ENCODE results near the gene NUP98.
"Not testable (repeated sequence)": the region's sequence is repeated elsewhere in the genome, so short reads cannot be mapped to it uniquely, and the experiment has no call there.

NUP98 gene

DNA sequence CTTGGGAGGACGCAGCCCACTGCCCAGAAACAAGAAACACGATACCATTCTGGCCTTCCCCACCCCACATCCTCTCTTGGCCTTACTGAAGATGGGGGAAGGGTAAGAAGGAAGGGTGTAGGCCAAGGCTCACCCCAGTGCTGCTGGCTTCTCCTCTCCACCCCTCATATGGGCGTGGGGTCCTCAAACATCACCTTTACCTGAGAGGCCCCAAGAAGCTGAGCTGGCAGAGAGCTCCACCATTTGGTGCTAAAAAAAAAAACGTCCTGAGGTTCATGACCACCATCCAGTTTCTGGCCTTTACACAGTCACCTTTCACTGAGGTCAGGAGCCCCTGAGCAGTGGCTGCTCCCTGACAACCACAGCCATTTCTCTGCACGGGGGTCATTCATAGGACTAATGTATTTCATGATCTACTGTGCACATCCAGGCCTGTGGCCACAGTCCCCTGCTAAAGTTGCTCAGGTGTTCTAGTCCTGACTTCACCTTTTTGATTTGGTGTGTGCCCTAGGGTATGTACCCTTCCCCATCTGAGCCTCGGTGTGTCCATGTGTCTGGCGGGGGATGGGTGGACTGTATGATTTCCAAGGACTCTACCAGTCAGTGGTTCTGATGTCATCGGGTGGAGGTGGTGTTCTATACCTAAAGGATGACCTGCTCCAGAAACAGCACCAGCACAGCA, 28.3 kb upstream of the NUP98 start:
- DNase-seq = no peak

DNA sequence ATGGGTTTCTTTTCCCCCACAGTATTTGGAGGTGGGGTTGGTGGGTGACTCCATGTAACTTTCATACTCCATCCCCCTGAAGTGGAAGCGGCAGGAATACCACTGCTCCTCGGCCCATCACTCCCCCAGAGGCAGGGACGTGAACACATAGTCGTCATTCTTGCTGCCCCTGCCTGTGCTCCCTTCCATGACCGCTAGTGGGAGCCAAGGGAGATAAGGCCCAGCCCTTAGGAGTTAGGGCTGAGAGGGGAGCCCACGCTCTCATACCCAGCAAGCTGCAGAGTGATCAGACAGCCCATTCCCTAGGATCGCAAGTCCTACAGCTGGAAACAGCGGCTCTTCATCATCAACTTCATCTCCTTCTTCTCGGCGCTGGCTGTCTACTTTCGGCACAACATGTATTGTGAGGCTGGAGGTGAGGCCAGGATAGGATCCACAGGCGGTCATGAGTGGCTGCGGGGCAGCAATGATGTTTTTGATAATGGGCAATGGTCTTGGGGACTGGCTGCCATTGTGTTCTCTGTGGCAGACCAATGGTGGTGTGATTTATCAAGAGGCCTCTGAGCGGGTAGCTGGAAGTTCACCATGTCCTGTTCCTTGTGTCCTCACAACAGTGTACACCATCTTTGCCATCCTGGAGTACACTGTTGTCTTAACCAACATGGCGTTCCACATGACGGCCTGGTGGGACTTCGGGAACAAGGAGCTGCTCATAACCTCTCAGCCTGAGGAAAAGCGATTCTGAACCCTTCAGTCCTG, 27.5 kb upstream of the NUP98 start:
- DNase-seq = peak; percentile 80

DNA sequence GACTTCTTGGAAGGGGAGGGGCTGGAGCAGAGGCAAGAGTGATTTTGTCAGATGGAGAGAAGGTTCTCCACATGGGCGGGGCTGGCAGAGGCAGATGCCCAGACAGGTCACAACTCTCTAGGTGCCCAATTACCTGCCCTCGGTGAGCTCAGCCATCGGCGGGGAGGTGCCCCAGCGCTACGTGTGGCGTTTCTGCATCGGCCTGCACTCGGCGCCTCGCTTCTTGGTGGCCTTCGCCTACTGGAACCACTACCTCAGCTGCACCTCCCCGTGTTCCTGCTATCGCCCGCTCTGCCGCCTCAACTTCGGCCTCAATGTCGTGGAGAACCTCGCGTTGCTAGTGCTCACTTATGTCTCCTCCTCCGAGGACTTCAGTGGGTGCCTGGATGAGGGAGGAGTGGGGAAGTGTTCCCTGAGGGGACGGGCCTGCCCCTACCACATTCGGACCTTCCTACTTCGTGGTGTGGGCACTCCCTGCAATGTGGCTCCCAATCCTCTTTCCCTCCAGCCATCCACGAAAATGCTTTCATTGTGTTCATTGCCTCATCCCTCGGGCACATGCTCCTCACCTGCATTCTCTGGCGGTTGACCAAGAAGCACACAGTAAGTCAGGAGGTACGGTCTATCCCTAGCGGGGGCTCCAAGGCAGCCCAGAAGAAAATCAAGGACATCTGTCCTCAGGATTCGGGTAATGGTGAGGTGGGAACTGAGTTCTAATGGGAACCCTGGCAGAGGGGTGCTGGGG, 26.6 kb upstream of the NUP98 start:
- DNase-seq = no peak

DNA sequence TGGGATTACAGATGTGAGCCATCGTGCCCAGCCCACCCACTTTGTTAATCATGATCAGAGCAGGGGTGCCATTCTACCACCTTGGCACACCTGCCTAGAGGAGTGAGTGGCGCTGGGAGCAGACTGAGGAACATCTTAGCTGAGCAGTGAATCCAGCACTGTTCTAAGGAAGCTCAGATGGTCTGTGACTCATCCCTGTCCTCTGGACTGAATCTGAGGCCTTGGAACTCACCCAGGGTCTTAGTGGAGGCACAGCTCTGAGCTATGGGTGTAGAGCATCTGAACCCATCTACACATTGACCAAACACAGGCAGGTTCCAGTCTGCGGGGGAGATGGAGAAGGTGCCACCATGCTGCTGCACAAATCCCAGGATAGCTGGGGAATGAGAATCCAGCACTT, 25.9 kb upstream of the NUP98 start:
- no peak for DNase-seq

DNA sequence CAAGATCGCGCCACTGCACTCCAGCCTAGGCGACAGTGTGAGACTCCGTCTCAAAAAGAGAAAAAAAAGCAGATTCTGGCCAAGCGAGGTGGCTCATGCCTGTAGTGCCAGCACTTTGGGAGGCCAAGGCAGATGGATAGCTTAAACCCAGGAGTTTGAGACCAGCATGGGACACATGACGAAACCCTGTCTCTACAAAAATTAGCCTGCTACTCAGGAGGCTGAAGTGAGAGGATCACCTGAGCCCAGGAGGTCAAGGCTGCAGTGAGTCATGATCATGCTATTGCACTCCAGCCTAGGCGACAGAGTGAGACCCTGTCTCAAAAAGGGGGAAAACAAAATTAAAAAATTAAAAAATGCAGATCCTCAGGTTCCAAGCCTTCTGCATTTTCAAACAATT, 25.0 kb upstream of the NUP98 start:
- no peak for DNase-seq

DNA sequence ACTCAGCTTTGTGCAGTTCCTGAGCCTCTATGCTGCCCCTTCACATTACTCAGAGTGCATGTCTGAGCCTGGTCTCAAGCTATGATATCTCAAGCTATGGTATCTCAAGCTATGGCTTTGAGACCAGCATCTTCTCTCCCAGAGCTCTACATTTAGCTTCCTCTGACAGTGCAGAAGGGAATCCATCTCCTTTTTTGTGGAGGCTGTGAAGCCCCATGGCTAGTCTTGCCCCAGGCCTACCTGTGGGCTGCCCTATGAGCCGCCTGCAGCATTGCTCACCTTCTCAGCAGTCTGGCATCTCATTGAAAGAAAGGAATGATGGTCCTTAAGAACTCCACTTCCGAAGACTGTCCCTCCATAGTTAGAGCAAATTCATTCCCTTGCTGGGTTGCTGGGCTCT, 23.6 kb upstream of the NUP98 start:
- no peak for DNase-seq

DNA sequence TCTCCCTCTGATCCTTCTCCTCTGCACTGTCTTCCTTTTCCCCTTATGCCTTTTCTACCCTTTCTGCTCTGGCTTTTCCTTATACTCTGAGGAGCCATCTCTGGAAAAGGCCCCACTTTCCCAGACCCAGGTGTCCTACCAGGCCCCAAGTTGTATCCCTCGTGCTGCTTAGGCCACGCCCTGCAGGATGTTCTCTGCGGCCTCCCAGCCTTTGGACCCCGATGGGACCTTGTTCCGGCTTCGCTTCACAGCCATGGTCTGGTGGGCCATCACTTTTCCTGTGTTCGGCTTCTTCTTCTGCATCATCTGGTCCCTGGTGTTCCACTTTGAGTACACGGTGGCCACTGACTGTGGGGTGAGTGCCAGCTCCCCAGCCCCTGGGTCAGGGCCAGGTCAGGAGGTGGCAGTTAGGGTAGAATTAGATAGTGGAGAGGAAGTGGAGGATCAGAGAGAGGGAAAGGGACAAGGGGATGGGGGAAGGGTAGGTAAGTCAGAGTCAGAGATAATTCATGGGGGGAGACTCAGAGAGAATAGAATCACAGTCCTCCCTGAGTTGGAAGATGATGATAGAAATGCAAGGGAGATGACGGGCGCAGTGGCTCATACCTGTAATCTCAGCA, 19.9 kb upstream of the NUP98 start:
- no peak for DNase-seq

DNA sequence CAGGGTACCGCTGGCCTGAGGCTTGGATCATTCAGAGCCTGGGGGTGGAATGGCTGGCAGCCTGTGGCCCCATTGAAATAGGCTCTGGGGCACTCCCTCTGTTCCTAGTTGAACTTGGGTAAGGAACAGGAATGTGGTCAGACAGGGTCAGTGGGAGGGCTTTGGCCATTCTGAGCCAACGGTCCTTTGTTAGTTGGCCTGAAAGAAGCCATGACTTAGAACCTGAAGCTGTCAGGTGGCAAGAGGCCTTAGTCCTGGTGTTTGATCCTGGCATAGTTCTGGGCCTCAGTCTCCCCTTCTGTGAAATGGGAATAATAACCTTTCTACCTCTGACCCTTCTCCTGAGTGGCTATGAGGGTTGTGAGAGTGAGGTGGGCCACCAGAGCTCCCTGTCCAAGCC, 19.3 kb upstream of the NUP98 start:
- DNase-seq = no peak

DNA sequence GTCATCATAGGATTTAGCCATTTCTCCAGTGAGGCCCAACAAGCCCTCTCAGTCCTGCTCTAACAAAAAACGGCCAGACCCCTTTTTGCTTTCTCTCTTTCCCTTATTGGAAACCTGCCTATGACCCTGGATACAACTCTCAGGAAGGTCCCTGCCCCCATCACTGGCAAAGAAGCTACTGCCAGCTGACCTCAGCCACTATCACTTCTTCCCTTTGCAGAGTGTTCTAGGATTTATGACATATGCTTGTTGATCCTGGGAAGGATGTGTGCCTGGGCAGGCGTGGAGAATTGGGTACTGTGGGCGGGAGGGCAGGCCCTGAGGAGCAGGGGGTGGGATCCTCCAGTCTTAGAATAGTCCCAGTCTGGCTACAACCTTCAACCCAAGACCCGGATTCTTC, 18.5 kb upstream of the NUP98 start:
- no peak for DNase-seq

DNA sequence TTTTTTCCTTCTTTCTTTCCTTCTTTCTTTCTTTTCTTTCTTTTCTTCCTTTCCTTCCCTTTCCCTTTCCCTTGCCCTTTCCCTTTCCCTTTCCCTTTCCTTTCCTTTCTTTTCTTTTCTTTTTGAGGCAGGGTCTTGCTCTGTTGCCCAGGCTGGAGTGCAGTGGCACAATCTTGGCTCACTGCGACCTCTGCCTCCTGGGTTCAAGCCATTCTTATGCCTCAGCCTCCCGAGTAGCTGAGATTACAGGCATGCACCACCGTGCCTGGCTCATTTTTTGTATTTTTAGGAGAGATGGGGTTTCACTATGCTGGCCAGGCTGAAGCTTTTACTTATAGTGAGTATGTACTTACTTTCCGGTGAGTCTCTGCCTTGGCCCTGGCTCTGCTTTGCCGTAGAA, 17.5 kb upstream of the NUP98 start:
- DNase-seq = not testable (repeated sequence)

DNA sequence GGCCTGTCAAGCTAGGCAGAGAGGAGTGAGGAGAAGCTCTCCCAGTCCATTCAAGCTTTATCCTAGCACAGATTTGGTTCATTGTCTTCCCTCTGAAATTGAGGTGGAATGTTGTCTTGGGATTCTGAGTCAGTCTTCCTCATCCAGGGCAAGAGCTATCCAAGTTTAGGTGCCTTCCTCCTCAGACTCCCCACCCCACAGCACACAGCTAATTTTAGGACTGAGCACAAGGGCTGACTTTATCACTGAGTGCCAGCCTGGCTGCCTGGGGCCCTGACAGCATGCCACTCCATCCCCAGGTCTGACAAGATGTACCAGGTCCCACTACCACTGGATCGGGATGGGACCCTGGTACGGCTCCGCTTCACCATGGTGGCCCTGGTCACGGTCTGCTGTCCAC, 13.6 kb upstream of the NUP98 start:
- DNase-seq = no peak

DNA sequence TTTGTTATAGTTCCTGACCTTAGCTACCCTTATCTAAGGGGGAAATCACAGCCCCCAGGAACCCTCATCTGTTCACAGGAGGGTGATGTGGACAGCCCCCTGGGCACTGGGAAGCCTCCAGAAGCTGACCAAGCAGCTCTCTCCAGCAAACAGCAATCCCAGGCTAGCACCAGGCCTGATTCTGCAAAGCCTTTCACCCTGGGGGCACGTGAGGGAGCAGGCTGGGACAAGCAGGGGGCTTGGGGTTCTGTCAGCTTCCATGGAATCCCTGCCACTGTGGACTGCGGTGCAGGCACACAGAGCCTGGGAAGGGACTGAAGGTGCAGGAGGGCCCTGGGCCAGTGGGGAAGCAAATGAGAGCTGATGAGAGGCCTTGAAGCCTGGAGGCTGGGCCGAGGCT, 13.1 kb upstream of the NUP98 start:
- no peak for DNase-seq

DNA sequence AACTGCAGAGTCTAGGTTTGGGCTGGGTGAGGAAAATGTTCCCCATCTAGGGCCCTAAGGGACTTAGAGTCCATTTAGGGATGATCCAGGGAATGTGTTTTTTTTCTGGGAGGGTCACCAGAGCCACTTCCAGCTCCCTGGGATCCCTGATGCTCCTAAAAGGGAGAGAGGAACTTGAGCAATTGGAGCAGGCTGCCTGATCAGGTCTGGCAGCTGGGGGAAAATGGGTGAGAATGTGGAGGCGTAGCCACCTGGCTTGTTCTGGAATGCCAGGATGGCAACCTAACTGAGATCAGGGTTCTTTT, 12.2 kb upstream of the NUP98 start:
- no peak for DNase-seq

DNA sequence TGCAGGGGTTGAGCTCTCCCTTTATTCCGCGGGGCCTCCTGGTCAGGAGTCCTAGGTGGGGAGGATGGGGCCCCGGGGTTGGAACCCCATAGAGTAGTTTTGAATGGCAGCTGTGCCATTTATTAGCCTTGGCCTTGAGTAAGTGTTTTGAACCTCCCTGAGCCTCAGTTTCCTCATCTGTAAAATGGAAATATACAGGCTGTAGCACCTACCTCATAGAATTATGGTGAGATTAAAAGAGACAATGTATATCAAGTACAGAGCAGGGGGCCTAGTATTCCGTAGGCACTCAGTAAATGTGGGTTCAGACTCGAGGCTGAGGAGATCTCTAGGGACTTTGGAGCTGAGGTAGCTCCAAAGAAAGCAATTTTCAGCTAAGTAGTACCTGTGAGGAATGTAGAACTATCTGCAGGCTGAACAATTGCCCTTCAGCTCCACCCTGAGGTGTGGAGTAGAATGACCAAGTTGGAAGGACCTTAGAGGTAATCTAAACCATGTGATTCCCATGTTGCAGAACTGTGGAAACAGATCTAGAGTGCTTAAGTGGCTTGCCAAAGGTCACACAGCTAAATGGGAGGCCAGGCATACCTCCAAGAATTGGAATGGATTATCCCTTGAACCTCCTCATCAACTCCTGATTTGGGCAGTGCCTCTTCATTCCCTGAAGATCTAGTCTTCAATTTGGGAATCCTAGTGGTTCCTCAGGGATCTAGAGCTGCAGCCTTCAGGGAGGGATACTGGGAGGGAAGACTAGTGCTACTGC, 11.7 kb upstream of the NUP98 start:
- peak; percentile 27 for DNase-seq

DNA sequence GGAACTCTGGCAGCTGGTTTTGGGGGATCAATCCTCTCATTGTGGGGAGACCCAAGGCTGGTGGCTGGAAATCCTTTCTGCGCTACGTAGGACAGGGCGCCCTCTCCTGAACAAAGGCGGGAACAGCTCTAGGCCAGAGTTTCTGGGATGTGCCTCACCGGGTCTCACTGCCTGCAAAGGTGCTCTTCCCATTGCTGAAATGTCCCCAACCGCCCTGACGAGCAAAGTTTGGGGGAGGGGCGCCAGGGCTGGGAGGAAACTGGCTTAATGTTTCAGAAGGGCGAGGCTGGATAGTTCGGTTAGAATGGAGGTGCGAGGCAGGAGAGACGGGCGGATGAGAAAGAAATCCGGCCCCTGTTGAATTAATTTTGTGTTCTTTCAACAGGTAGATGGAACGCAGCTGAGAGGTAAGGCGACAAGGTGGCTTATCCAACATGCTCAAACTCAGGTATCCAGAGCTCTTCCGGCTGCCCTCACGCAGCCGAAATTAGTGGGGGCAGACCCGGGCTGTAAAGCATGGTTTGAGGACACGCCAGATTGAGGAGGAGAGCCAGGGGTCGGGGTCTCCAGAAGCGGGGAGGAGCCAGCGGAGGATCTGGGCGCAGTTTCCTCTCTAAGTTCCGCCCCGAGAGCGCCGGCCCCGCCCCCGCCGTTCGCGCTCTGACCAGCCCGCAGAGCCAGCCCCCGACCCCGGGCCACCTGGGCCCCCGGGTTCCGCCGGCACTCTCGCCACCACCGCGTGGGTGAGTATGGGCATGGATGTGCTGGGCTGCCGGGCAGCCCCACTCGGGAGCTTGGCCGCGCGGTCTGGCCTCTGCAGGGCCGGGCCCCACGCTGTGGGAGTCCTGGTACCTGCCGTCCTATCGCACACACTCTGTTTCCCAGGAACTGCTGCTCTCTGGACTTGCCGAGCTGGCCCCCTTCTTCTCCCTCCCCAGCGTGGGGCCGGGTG, 10.8 kb upstream of the NUP98 start, which contains the start of gene PGAP2:
TSS of gene PGAP2 (plus strand) at position 652 of the 952 bp plus-strand sequence. CDS start 2,700 bp downstream, outside the sequence.
- DNase-seq = peak; percentile 57

DNA sequence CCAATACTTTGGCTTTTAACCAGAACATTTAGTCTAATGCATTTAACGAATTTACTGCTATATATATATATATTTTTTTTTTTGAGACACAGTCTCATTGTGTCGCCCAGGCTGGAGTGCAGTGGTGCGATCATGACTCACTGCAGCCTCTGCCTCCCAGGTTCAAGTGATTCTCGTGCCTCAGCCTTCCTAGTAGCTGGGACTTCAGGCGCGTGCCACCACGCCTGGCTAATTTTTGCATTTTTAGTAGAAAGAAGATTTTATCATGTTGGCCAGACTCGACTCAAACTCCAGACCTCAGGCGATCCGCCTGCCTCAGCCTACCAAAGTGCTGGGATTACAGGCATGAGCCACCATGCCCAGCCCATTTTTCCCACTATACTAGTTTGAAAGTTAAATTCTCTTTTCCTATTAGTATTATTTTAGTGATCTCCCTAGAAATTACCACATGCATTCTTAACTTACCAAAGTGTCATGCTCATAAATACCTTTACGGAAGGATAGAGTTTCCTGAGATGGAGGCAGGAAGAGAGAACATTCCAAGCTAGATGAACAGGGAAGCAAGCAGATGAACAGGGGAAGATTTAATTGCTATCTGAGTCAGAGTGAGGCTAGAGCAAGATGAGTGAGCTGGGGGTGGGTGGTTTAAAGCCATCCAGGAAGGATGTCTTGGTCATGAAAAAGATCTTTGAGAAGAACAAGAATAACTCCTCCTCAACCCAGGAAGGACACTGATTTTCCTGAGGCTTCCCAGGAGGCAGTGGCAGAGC, 6.6 kb upstream of the NUP98 start:
- no peak for DNase-seq

DNA sequence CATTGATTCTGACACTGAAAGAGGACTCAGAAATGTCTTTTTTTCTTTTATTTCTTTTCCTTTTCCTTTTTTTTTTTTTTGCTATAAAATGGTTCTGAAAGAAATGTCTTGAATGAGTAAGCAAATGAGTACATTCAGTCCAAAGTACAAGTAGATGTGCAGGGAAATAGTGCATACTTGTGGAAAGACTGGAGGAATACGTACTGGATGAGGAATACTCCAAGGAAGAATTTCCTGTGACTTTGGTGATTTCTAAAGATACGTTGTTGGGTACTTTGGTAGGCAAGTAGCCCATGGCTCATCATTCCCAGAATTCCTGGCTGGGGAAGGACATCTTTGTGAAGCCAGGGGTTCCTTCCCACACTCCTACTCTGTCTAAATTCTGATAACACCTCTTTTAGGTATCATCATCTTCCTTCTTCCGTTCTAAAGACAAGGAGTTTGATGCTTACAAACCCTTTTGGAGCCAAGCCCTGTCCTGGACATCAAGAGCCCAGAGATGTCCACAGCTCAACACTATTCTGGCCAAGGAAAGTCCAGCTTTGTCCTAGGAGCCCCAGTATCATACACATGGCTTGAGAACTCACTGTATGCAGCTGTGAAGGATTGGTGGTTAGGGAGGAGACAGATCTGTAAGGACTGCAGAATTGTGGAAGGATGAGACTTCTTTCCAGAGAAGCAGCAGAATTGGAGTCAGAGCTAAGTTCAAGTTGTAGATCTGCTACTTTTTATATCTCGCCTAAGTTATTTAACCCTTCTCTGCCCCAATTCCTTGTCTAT, 4.8 kb upstream of the NUP98 start:
- no peak for DNase-seq

DNA sequence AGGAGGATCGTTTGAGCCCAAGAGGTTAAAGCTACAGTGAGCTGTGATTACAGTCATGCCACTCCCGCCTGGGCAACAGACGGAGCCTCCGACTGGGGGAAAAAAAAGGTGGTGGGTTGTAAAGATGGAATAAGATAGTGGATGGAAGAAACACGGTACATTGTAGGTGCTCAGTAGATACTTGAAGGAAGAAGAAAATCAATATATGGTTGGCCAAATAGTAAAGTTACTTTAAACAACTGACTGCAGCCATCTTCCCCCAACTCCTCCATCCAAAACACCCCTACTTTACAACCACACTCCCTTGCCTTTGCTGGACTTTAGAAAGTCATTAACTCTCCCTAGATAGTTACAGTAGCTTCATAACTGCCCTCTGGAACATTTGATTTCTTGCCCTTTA, 2.5 kb upstream of the NUP98 start:
- DNase-seq = no peak

DNA sequence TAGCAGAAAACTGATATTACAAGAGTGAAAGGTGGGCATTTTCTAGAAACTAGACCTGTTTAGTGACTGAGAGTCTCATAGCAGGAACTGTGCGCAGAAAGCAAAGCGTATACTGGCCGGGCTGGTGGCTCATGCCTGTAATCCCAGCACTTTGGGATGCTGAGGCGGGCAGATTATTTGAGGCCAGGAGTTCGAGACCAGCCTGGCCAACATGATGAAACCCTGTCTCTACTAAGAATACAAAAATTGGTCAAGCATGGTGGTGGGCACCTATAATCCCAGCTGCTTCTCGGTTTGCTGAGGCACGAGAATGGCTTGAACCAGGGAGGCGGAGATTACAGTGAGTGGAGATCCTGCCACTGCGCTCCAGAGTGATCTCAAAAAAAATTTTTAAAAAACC, 1.8 kb upstream of the NUP98 start:
- DNase-seq = no peak

DNA sequence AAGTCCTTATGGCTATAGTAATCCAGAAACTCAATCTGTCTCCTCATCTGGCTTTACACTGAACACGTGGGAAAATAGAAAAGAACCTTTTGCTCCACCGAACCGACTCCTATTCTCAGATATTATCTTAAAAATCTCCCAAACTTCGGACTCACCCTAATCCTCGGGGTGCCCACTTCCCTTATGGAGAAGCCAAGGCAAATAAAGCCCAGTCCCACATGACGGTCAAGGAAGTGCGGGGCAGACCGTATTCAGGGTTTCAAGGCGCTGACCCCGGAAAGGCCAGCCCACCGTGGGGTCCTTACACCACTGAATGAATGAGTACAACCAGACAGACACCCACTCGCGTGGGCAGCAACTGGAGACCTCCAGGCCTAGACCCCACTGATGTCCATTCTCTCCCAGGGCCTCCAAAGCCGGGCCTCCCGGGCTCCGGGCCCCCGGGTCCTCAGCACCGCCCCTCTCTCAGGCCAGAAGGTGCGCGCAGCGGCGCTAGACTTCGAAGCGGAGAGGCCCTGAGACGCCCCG, 489 bp downstream of the NUP98 start:
- no peak for DNase-seq
